GM23338 (cell line): ENCODE results near the gene NSMCE1. TPM values are rescaled to one million over a fixed set of nuclear protein-coding genes. Genes with fewer than 3 reads are reported as not detected.

Experiments
- ATAC-seq: fragments of 200-7000 bp; cut with Tn5 transposase; 3 replicates; pipeline ENCODE4 v1.9.1; 2020
- DNase-seq: peaks from one replicate; pipeline ENCODE4 v3.0.0-alpha.2; 2015; ENCODE audit warnings: low spot score
- H2AFZ ChIP-seq: fragments of 200-600 bp; sonication (generic); 2 replicates; pipeline ENCODE4 v1.8.0; 2016; ENCODE audit warnings: antibody characterized with exemption, mild to moderate bottlenecking, moderate library complexity
- H3F3A ChIP-seq: fragments of 200-600 bp; sonication (generic); replicated peaks from 2 replicates; pipeline ENCODE4 v1.8.0; 2017; ENCODE audit warnings: antibody characterized with exemption, mixed run types, low read depth
- H3K27ac ChIP-seq: fragments of 200-600 bp; sonication (generic); 2 replicates; pipeline ENCODE4 v1.6.1; 2016; ENCODE audit warnings: low read depth
- H3K27me3 ChIP-seq: fragments of 200-600 bp; sonication (generic); 2 replicates; pipeline ENCODE4 v1.8.0; 2016; ENCODE audit warnings: mild to moderate bottlenecking, mixed run types, moderate library complexity; ENCODE audit not compliant: insufficient read depth
- H3K36me3 ChIP-seq: fragments of 200-600 bp; sonication (generic); 2 replicates; pipeline ENCODE4 v1.8.0; 2016; ENCODE audit warnings: mild to moderate bottlenecking; ENCODE audit not compliant: insufficient read depth
- H3K4me1 ChIP-seq: fragments of 200-600 bp; sonication (generic); 2 replicates; pipeline ENCODE4 v1.8.0; 2016; ENCODE audit warnings: mild to moderate bottlenecking, moderate library complexity; ENCODE audit not compliant: insufficient read depth
- H3K4me2 ChIP-seq: fragments of 200-600 bp; sonication (generic); 2 replicates; pipeline ENCODE4 v1.7.1; 2017; ENCODE audit warnings: mixed run types
- H3K4me3 ChIP-seq: fragments of 200-600 bp; sonication (generic); 2 replicates; pipeline ENCODE4 v1.6.1; 2016; ENCODE audit warnings: mixed run types
- H3K79me2 ChIP-seq: fragments of 200-600 bp; sonication (generic); replicated peaks from 2 replicates; pipeline ENCODE4 v1.8.0; 2017; ENCODE audit warnings: mild to moderate bottlenecking; ENCODE audit not compliant: insufficient read depth
- H3K9me2 ChIP-seq: fragments of 200-600 bp; sonication (generic); 2 replicates; pipeline ENCODE4 v1.8.0; 2017; ENCODE audit not compliant: insufficient read depth
- H4K20me1 ChIP-seq: fragments of 200-600 bp; sonication (generic); replicated peaks from 2 replicates; pipeline ENCODE4 v1.8.0; 2017; ENCODE audit warnings: mild to moderate bottlenecking; ENCODE audit not compliant: insufficient read depth
- H3K27ac Mint-ChIP-seq: 2 replicates; pipeline ENCODE4 v1.8.0; 2020; ENCODE audit warnings: inconsistent platforms, mild to moderate bottlenecking, moderate library complexity, mixed read lengths
- H3K27me3 Mint-ChIP-seq: 3 replicates; pipeline ENCODE4 v1.8.0; 2022; ENCODE audit warnings: low read depth, mild to moderate bottlenecking, moderate library complexity, mixed read lengths, inconsistent platforms; ENCODE audit not compliant: insufficient read depth, poor library complexity
- H3K36me3 Mint-ChIP-seq: 3 replicates; pipeline ENCODE4 v1.8.0; 2021; ENCODE audit warnings: low read depth, mild to moderate bottlenecking, inconsistent platforms, moderate library complexity, mixed read lengths
- H3K4me1 Mint-ChIP-seq: 3 replicates; pipeline ENCODE4 v1.8.0; 2020; ENCODE audit warnings: mild to moderate bottlenecking, inconsistent platforms, mixed read lengths
- H3K4me3 Mint-ChIP-seq: 3 replicates; pipeline ENCODE4 v1.8.0; 2021; ENCODE audit warnings: moderate library complexity, mild to moderate bottlenecking, inconsistent platforms, mixed read lengths
- H3K9me3 Mint-ChIP-seq: 3 replicates; pipeline ENCODE4 v1.8.0; 2020; ENCODE audit warnings: moderate library complexity, mild to moderate bottlenecking, inconsistent platforms, mixed read lengths
- CREB1 ChIP-seq: fragments of 250-450 bp; sonication (Bioruptor Pico); IDR thresholded peaks from 2 replicates; pipeline ENCODE4 v1.5.0; 2020; ENCODE audit warnings: low read depth, mild to moderate bottlenecking, moderate library complexity
- EZH2 ChIP-seq: fragments of 200-600 bp; sonication (generic); IDR thresholded peaks from one replicate; pipeline ENCODE4 v1.8.0; 2017; ENCODE audit warnings: antibody characterized with exemption, mild to moderate bottlenecking, low read depth; ENCODE audit not compliant: unreplicated experiment
- EZH2phosphoT487 ChIP-seq: fragments of 200-600 bp; sonication (generic); IDR thresholded peaks from one replicate; pipeline ENCODE4 v1.8.1; 2018; ENCODE audit warnings: antibody characterized with exemption; ENCODE audit not compliant: unreplicated experiment
- JUNB ChIP-seq: IDR thresholded peaks from one replicate; pipeline ENCODE4 v1.6.1; 2016; ENCODE audit warnings: antibody characterized with exemption; ENCODE audit not compliant: unreplicated experiment
- NANOG ChIP-seq: IDR thresholded peaks from 2 replicates; pipeline ENCODE4 v1.6.1; 2016; ENCODE audit warnings: antibody characterized with exemption, borderline replicate concordance
- POLR2AphosphoS5 ChIP-seq: IDR thresholded peaks from 2 replicates; pipeline ENCODE4 v1.6.1; 2016; ENCODE audit warnings: antibody characterized with exemption, low read depth
- STAT1 ChIP-seq: IDR thresholded peaks from one replicate; pipeline ENCODE4 v1.6.1; 2016; ENCODE audit warnings: antibody characterized with exemption; ENCODE audit not compliant: unreplicated experiment
- ZNF331 ChIP-seq: fragments of 250-450 bp; sonication (Bioruptor Pico); IDR thresholded peaks from 2 replicates; pipeline ENCODE4 v1.5.0; 2020; ENCODE audit warnings: low read depth, mild to moderate bottlenecking, moderate library complexity
- polyA plus RNA-seq: library from polyadenylated mRNA; unstranded; fragments of >200 nt; fragmentation: Nextera tagmentation; extraction: Ambion mirVana; gene quantifications from 2 replicates; pipeline ENCODE4 v1.2.1, GENCODE V29; 2016
- total RNA-seq: library from RNA; depleted of rRNA; stranded (reverse); fragments of >200 nt; shearing (Covaris generic); gene quantifications from 2 replicates; pipeline ENCODE4 v1.2.3, GENCODE V29; 2014
- TF ChIP-seq, protein P1 (sequence below): IDR thresholded peaks from 2 replicates; pipeline ENCODE4 v1.6.1; 2016; ENCODE audit warnings: antibody characterized with exemption
- TF ChIP-seq, protein P2 (sequence below): IDR thresholded peaks from one replicate; pipeline ENCODE4 v1.6.1; 2018; ENCODE audit warnings: antibody characterized with exemption; ENCODE audit not compliant: unreplicated experiment
- TF ChIP-seq, protein P3 (sequence below), 2 experiments: fragments of 200-600 bp in 1 of 2; sonication (generic) in 1 of 2; conservative IDR thresholded peaks; 2 replicates each; pipeline versions ENCODE4 v1.5.1 to v1.6.1; 2016 to 2017; ENCODE audit warnings: antibody characterized with exemption in 2 of 2, low read depth in 2 of 2, mild to moderate bottlenecking in 2 of 2, moderate library complexity in 1 of 2

Gene NSMCE1
- total and polyA plus RNA-seq, 2 experiments from 2014 or later = 30.6 to 50.8 TPM

DNA sequence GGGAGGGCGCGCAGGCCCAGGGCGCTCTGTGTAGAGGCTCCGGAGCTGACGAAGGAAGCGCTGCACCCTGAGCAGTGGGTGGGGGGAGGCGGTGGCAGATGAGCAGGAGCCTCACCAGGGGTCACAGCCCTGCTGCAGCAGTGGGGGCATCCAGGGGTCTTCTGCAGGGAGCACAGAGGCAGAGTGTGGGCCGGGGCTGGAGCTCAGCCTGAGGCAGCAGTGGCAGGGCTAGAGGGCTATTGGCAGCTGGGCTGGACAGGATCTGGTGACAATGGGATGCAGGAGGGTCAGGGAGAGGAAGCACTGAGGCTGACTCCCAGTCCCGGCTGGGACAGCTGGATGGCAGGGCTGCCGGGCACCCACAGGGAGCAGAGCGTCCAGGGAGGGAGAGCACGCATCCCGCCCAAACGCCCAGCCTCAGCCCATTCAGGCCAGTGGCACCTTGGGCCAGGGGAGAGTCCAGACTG is 44.3 kb downstream of the NSMCE1 start:
- no peak overlapping the region for H3K27ac ChIP-seq
- H2AFZ ChIP-seq = no peak overlapping the region
- H3K36me3 ChIP-seq = no peaks in the 10 kb centered on the region
- TF ChIP-seq EZH2 = no peak
- TF ChIP-seq, protein P1, sequence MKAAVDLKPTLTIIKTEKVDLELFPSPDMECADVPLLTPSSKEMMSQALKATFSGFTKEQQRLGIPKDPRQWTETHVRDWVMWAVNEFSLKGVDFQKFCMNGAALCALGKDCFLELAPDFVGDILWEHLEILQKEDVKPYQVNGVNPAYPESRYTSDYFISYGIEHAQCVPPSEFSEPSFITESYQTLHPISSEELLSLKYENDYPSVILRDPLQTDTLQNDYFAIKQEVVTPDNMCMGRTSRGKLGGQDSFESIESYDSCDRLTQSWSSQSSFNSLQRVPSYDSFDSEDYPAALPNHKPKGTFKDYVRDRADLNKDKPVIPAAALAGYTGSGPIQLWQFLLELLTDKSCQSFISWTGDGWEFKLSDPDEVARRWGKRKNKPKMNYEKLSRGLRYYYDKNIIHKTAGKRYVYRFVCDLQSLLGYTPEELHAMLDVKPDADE = no peak
- no peak for TF ChIP-seq JUNB
- TF ChIP-seq, protein P2, sequence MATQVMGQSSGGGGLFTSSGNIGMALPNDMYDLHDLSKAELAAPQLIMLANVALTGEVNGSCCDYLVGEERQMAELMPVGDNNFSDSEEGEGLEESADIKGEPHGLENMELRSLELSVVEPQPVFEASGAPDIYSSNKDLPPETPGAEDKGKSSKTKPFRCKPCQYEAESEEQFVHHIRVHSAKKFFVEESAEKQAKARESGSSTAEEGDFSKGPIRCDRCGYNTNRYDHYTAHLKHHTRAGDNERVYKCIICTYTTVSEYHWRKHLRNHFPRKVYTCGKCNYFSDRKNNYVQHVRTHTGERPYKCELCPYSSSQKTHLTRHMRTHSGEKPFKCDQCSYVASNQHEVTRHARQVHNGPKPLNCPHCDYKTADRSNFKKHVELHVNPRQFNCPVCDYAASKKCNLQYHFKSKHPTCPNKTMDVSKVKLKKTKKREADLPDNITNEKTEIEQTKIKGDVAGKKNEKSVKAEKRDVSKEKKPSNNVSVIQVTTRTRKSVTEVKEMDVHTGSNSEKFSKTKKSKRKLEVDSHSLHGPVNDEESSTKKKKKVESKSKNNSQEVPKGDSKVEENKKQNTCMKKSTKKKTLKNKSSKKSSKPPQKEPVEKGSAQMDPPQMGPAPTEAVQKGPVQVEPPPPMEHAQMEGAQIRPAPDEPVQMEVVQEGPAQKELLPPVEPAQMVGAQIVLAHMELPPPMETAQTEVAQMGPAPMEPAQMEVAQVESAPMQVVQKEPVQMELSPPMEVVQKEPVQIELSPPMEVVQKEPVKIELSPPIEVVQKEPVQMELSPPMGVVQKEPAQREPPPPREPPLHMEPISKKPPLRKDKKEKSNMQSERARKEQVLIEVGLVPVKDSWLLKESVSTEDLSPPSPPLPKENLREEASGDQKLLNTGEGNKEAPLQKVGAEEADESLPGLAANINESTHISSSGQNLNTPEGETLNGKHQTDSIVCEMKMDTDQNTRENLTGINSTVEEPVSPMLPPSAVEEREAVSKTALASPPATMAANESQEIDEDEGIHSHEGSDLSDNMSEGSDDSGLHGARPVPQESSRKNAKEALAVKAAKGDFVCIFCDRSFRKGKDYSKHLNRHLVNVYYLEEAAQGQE = no peak
- no peak for TF ChIP-seq NANOG
- no peak for TF ChIP-seq POLR2AphosphoS5
- TF ChIP-seq ZNF331 = no peak
- no peak for TF ChIP-seq EZH2phosphoT487
- TF ChIP-seq, protein P3, sequence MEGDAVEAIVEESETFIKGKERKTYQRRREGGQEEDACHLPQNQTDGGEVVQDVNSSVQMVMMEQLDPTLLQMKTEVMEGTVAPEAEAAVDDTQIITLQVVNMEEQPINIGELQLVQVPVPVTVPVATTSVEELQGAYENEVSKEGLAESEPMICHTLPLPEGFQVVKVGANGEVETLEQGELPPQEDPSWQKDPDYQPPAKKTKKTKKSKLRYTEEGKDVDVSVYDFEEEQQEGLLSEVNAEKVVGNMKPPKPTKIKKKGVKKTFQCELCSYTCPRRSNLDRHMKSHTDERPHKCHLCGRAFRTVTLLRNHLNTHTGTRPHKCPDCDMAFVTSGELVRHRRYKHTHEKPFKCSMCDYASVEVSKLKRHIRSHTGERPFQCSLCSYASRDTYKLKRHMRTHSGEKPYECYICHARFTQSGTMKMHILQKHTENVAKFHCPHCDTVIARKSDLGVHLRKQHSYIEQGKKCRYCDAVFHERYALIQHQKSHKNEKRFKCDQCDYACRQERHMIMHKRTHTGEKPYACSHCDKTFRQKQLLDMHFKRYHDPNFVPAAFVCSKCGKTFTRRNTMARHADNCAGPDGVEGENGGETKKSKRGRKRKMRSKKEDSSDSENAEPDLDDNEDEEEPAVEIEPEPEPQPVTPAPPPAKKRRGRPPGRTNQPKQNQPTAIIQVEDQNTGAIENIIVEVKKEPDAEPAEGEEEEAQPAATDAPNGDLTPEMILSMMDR (conservative IDR thresholded peaks at IDR 0.05; ENCODE audit: low read depth in 2 of 2) = no peak
- TF ChIP-seq CREB1 (CRISPR knock-in tag) = no peak
- TF ChIP-seq STAT1 = no peak
- no peak overlapping the region for H3K4me2 ChIP-seq
- no peaks in the 10 kb centered on the region for H3F3A ChIP-seq
- peaks cover 4% of the 10 kb centered on the region for H3K27me3 Mint-ChIP-seq
- no peaks in the 10 kb centered on the region for H3K79me2 ChIP-seq
- peaks cover 5% of the 10 kb centered on the region; the same call in 2 of the 3 replicates for H3K36me3 Mint-ChIP-seq
- peaks cover 4% of the 10 kb centered on the region; the same call in 2 of the 3 replicates for H3K4me1 Mint-ChIP-seq
- H3K4me1 ChIP-seq = no peaks in the 10 kb centered on the region
- no peaks in the 10 kb centered on the region for H3K9me2 ChIP-seq
- no peak overlapping the region for H3K4me3 ChIP-seq
- H3K27ac Mint-ChIP-seq = 0 out of 2 replicates have a peak overlapping the region, but pooled peaks have one; percentile 49
- ATAC-seq = no peak
- H3K4me3 Mint-ChIP-seq = no peak overlapping the region
- peaks cover 3% of the 10 kb centered on the region; the same call in 2 of the 3 replicates for H3K9me3 Mint-ChIP-seq
- H4K20me1 ChIP-seq = no peaks in the 10 kb centered on the region
- no peak for DNase-seq
- H3K27me3 ChIP-seq = no peaks in the 10 kb centered on the region
